Testis (tissue), 3 donors: ENCODE measurements around the gene CKS2. TPM values are rescaled to one million over a fixed set of nuclear protein-coding genes. Genes with fewer than 3 reads are reported as not detected.
"Not testable (repeated sequence)": the region's sequence is repeated elsewhere in the genome, so short reads cannot be mapped to it uniquely, and the experiment has no call there.

Source experiments
- DNase-seq: peaks from one replicate; pipeline ENCODE4 v3.0.0-alpha.2; 2019
- H3K27ac ChIP-seq, 2 donors: fragments of 200-600 bp; sonication (generic); one replicate each; pipeline ENCODE4 v1.5.1; 2019
- H3K27me3 ChIP-seq: fragments of 200-600 bp; sonication (generic); one replicate; pipeline ENCODE4 v1.5.1; 2019
- H3K36me3 ChIP-seq: fragments of 200-600 bp; sonication (generic); one replicate; pipeline ENCODE4 v1.5.1; 2017; ENCODE audit warnings: low read depth; ENCODE audit errors: missing control alignments
- H3K4me1 ChIP-seq: fragments of 200-600 bp; sonication (generic); one replicate; pipeline ENCODE4 v1.5.1; 2019
- H3K4me3 ChIP-seq, 2 donors: fragments of 200-600 bp; sonication (generic); one replicate each; pipeline ENCODE4 v1.5.1; 2017 to 2019
- H3K9me3 ChIP-seq: fragments of 200-600 bp; sonication (generic); one replicate; pipeline ENCODE4 v1.5.1; 2017
- POLR2A ChIP-seq: fragments of 450-650 bp; IDR thresholded peaks from one replicate; pipeline ENCODE4 v1.6.1; 2017; ENCODE audit warnings: antibody characterized with exemption, mild to moderate bottlenecking, moderate library complexity
- WGBS, 2 donors: methylation state at CpG; one replicate each; pipeline ENCODE4 v1.1.5; 2018; 5-methylcytosine and 5-hydroxymethylcytosine counted together
- intact Hi-C: fragments of 100-400 bp; cut with DNase I; formaldehyde crosslinking; loops from one replicate; pipeline ENCODE4 v1.15.1; 2023; ENCODE audit warnings: low total_unique reads
- polyA plus RNA-seq: library from polyadenylated mRNA; stranded (reverse); fragments of 350-450 nt; fragmentation: Illumina TruSeq; extraction: RNeasy Lipid Tissue Mini Kit (QIAGEN cat#74804); gene quantifications from one replicate; pipeline ENCODE4 v1.2.3, GENCODE V29; 2014; ENCODE audit warnings: low read depth, low replicate concordance; ENCODE audit not compliant: insufficient read depth
- total RNA-seq, 2 donors: library from RNA; depleted of rRNA; stranded (reverse); fragments of >200 nt; gene quantifications; one replicate each; pipeline ENCODE4 v1.2.3, GENCODE V29; 2016
- TF ChIP-seq, protein P1 (sequence below), 3 experiments: fragments of 450-650 bp in 2 of 3; fragments of 200-600 bp in 1 of 3; sonication (generic) in 1 of 3; IDR thresholded peaks; one replicate each; pipeline ENCODE4 v1.5.1; 2016 to 2019; ENCODE audit warnings: antibody characterized with exemption in 3 of 3, mild to moderate bottlenecking in 2 of 3, moderate library complexity in 1 of 3

CKS2 gene
- total and polyA plus RNA-seq, 3 donors from 2014 or later = 200 to 415 (median 222) TPM

DNA sequence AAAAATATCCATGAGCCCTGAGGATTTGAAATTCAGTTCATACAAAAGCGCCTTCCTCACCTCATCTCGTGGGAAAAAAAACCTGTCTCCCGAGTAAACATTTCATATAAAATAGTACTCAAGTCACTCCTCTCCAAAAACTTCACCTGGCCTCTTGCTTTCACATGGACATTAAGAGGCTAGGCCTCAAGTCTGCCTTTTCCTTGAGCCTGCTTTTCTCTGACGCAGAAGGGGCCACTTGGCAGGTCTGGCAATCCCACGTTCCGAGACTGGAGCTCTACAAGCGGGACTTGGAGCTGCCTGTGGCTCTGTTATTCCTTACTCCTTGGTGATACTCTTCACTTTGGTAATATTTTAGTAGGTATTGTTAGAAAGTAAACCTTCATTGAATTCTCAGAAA lies 26.9 kb upstream of the CKS2 start:
- no peak for TF ChIP-seq POLR2A
- TF ChIP-seq, protein P1, sequence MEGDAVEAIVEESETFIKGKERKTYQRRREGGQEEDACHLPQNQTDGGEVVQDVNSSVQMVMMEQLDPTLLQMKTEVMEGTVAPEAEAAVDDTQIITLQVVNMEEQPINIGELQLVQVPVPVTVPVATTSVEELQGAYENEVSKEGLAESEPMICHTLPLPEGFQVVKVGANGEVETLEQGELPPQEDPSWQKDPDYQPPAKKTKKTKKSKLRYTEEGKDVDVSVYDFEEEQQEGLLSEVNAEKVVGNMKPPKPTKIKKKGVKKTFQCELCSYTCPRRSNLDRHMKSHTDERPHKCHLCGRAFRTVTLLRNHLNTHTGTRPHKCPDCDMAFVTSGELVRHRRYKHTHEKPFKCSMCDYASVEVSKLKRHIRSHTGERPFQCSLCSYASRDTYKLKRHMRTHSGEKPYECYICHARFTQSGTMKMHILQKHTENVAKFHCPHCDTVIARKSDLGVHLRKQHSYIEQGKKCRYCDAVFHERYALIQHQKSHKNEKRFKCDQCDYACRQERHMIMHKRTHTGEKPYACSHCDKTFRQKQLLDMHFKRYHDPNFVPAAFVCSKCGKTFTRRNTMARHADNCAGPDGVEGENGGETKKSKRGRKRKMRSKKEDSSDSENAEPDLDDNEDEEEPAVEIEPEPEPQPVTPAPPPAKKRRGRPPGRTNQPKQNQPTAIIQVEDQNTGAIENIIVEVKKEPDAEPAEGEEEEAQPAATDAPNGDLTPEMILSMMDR (IDR thresholded peaks at IDR 0.05) = no peak
- Histone ChIP-seq H3K9me3 (no peaks in the 10 kb centered on the region), H3K27me3 (no peaks in the 10 kb centered on the region), H3K4me3 (no peak overlapping the region), H3K36me3 (no peaks in the 10 kb centered on the region), H3K27ac (no peak overlapping the region), H3K4me1 (no peaks in the 10 kb centered on the region)
- DNase-seq = no peak
- WGBS, 2 donors = 80 to 81% methylated on average over 7 of the region's 7 CpGs
- intact Hi-C loops = no loop called here

DNA sequence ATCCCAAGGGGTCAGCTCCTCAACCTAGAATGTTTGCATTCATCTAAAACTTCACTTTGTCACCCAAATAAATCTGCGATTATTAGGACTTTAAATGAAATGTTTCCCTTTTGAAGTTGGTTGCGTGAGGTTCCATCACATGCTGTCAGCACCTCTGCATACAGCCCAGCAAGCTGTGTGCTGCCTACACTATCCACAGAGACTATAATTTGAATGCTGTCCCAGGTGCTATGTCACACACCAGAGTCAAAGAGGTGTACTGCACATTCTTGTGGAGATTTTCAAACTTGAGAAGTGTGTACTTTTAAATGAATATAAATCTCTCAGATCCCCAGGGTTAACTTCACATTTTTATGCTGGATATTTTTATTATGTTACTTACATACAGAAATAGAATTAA lies 19.3 kb upstream of the CKS2 start:
- intact Hi-C loops = no loop called here
- Histone ChIP-seq H3K9me3 (no peaks in the 10 kb centered on the region), H3K4me3 (no peak overlapping the region), H3K27me3 (no peaks in the 10 kb centered on the region), H3K36me3 (no peaks in the 10 kb centered on the region), H3K27ac (no peak overlapping the region), H3K4me1 (no peaks in the 10 kb centered on the region)
- TF ChIP-seq, protein P1 (IDR thresholded peaks at IDR 0.05) = no peak
- no peak for TF ChIP-seq POLR2A
- WGBS, 2 donors = 90 to 93% methylated on average over 2 of the region's 2 CpGs
- DNase-seq = no peak

DNA sequence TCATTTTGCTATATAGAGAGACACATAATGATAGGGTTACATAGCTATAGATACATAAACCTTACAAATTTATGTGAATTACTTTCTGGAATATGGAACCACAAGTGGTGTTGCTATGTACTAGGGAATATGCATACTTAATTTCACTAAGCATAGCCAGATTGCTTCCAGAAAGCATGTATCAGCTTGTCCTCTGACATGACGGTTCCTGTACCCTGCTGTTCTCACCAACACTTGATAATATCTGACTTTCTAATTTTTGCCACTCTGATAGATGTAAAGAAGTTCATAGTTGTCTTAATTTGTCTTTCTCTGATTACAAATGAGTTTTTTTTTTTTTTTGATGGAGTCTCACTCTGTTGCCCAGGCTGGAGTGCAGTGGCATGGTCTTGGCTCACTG lies 18.0 kb upstream of the CKS2 start:
- no peaks in the 10 kb centered on the region for H3K36me3 ChIP-seq
- H3K9me3 ChIP-seq = no peaks in the 10 kb centered on the region
- DNase-seq = no peak
- H3K27me3 ChIP-seq = no peaks in the 10 kb centered on the region
- H3K4me1 ChIP-seq = no peaks in the 10 kb centered on the region
- no peak overlapping the region for H3K27ac ChIP-seq
- 90 to 97% methylated on average over 1 of the region's 1 CpG for WGBS, 2 donors
- H3K4me3 ChIP-seq = no peak overlapping the region
- intact Hi-C loops = no loop called here
- TF ChIP-seq, protein P1 (IDR thresholded peaks at IDR 0.05) = no peak
- no peak for TF ChIP-seq POLR2A

DNA sequence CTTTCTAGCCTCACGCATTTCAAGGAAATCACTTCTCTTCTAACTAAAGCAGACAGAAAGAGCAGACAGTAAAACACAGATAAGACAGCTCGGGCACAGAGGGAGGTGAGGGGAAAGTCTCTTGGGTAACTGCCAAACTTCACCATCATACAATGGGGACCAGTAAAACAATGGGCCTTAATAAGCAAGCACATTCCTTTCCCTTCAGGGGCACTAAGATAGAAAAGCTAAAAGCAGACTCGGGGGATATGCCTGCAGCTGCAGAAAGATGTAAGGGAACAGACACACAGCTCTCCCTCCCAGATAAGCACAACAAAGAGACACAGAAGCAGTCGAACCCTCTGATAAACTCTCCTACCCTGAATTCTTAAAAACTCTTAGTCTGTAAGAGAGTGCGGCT lies 15.6 kb upstream of the CKS2 start:
- no peak for TF ChIP-seq POLR2A
- TF ChIP-seq, protein P1 (IDR thresholded peaks at IDR 0.05) = no peak
- no peaks in the 10 kb centered on the region for H3K4me1 ChIP-seq
- H3K9me3 ChIP-seq = no peaks in the 10 kb centered on the region
- 34 to 51% methylated on average over 5 of the region's 5 CpGs for WGBS, 2 donors
- no peak overlapping the region for H3K4me3 ChIP-seq
- H3K27ac ChIP-seq = no peak overlapping the region
- DNase-seq = peak; percentile 40
- H3K27me3 ChIP-seq = no peaks in the 10 kb centered on the region
- intact Hi-C loops = no loop called here
- H3K36me3 ChIP-seq = no peaks in the 10 kb centered on the region

DNA sequence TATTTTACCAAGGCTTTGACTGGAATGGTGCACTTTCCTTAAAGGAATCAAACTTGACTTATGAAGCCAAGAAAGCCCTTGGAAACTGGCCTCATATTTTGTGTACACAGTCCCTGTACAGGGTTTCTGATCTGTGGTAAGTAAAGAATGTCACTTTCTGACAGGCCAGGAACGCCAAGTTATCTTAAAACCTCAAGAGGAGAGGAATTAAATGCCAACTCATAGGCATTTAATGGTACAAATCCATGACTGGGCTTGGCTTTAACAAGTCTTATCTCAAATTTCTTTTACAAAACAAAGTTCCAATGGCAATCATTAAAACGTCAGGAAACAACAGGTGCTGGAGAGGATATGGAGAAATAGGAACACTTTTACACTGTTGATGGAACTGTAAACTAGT lies 9.0 kb upstream of the CKS2 start:
- intact Hi-C loops, H3K9me3 ChIP-seq, H3K27ac ChIP-seq, H3K4me3 ChIP-seq, H3K27me3 ChIP-seq, H3K36me3 ChIP-seq, DNase-seq, H3K4me1 ChIP-seq: not testable (repeated sequence)
- 73 to 83% methylated on average over 2 of the region's 2 CpGs for WGBS, 2 donors
